HG03175 (cell line): ENCODE measurements around the gene RNF25.
A peak's percentile ranks its signal among the peaks of the same experiment; 100 is the strongest.
"Not testable (repeated sequence)": the region's sequence is repeated elsewhere in the genome, so short reads cannot be mapped to it uniquely, and the experiment has no call there.

Source experiments
- ATAC-seq: cut with Tn5 transposase; IDR thresholded peaks from one replicate; pipeline ENCODE4 v1.9.1; 2021; ENCODE audit warnings: mild to moderate bottlenecking, moderate library complexity; ENCODE audit not compliant: unreplicated experiment

RNF25 gene

DNA sequence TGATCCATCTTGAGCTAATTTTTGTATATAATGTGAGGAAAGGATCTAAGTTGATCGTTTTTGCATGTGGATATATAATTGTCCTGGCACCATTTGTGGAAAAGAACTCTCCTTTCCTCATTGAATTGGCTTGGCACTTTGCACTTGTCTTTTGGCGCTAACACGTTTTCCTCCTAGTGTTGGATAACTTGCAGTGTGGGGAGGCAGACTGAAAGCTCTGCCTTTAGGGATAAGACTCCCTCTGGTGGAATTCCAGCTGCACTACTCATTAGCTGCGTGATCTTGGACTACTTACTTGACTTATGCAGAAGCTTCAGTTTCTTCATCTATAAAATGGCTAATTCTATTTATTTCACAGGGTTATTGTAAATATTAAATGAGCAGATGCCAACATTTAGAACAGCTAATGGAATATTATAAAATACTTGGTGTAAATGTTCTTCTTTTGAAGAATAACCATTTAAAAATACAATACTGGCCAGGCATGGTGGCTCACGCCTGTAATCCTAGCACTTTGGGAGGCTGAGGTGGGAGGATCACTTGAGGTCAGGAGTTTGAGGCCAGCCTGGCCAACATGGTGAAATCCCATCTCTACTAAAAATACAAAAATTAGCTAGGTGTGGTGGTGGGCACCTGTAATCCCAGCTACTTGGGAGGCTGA is 15.7 kb upstream of the RNF25 start:
- ATAC-seq, result not testable (repeated sequence)

- ATAC-seq, result no peak
These were observed 8.3 kb upstream of the RNF25 start for GRCh38 chr2:218680061-218680460.

- no peak for ATAC-seq
These were observed 7.3 kb upstream of the RNF25 start for GRCh38 chr2:218679119-218679518.

DNA sequence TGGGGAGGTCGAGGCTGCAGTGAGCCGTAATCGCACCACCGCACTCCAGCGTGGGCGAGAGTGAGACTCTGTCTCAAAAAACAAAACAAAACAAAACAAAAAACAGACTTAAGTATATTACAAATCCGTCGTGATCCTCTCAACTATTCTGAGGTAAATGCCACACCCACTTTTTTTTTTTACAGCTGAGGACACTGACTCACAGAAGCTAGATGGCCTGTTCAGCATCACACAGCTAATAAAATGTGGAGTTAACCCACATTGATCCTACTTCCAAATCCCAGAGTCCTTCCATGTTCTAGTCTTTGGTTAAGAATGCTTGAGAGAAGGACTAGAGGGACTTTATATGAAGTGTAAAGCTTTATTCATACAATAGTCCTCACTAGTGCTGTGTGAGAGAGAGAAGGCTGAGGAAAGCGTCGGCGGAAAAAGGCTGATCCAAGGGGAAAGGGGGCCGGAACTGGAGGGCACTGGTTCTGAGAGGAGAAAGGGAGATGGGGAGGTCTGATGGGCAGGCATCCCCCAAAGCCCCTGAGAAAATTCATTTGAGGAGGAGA is 627 bp downstream of the RNF25 start:
- ATAC-seq, result no peak

- ATAC-seq, result no peak
These were observed 7.1 kb downstream of the RNF25 start for GRCh38 chr2:218664653-218665052.

DNA sequence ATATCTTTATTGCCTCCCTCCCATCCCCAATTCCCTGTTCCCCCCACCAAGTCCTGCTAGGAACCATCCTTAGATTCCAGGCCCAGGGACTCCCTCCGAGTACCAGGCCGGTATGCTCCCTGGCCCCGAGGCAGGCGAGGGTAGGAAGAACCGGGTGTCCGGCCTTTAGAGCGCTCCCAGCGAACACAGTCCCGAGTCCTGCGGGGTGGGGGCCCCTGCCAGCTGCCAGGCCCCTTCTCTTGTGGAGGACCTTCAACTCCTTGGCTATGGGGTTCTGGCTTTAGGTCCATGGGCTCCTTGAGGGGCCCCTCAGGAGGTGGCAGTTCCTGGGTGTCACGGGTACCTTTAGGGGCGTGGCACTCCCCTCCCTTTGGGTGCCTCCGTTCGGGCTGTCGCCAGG is 7.9 kb downstream of the RNF25 start:
- no peak for ATAC-seq

DNA sequence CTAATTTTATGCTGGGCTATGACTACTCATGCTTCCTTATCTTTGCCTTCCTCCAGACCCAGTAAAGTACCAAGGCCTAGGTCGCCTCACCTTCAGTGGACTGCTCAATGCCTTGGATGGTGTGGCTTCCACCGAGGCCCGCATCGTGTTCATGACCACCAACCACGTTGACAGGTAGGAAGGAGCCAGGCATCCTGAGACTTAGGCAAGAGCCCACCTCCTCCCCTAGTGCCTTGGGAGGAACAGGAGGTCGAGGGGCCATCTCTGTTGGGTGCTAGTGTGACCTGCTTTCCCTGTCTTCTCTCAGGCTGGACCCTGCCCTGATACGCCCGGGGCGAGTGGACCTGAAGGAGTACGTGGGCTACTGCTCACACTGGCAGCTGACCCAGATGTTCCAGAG is 9.0 kb downstream of the RNF25 start:
- no peak for ATAC-seq

DNA sequence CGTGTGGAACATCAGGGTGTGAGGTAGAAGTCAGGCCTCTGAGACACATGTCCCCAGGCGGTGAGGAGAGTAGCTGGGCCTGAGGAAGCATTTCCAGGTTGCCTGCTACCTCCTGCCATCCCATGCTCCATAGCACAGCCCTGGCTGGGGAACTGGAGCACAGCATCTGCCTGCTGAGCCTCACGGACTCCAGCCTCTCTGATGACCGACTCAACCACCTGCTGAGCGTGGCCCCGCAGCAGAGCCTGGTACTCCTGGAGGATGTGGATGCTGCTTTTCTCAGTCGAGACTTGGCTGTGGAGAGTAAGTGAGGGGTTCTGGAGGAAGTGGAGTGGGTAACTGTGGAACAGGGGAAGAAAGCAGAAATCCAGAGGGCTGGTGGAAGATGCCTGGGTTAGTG is 9.4 kb downstream of the RNF25 start:
- no peak for ATAC-seq

DNA sequence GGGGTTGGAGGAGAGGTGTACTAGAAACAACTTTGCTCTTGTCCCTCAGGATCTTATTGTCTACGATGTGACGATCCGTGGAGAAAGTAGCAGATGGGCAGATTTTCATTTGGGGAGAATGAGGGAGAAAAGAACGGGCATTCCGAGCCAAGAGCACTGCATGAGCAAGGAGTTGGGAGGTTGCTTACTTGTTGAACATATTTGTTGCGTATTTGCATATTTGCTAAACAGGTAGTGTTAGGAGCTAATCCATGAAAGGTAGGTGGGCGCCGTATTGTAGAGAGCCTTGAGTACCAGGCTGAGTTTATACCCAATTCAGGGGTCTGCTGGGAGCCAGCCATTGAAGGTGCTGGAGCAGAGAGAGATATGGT is 11.8 kb downstream of the RNF25 start:
- no peak for ATAC-seq

DNA sequence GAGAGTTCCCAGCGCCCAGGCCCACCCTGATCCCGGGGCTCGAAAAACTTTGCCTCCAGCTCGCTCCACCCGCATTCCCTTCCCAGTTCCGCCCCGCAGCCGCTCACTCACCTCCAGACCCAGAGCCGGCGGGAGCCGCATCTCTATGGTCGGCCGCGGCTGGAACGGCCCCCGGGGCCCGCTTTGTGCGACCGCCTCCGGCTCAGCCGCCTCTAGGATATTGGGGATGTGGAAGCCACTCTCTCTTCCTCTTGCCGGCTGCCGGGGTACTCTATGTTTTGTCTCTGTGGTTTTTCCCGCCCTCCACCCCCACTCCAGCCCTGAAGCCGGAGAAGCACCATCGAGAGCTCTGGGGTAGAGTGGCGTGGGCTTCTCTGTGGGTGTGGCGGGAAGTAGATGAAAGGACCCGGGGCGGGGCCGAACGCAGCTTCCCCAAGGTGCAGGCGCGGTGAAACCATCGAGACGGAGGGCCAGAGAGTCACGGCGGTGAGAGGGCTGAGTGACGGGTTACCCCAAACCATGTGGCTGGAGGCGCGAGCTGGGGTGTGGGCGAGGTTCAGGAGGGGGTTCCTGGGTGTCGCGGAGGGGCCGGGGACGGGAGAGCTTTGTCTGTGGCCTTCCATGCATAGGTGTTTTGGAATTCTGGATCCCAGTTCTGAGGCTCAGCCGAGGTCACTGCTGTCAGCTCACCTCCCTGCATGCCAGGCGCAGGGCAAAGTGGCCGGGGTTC is 12.4 kb downstream of the RNF25 start, which contains the start of the genes BCS1L and ZNF142:
BCS1L (plus strand) TSS at position 426 of the 730 bp plus-strand sequence. CDS start 1,305 bp downstream, outside the sequence.
ZNF142 (minus strand) TSS at position 366 of the 730 bp plus-strand sequence. CDS start 3,194 bp downstream, outside the sequence.
- peak; percentile 96 for ATAC-seq

- ATAC-seq, result peak; percentile 45
These were observed 13.0 kb downstream of the RNF25 start for GRCh38 chr2:218658671-218659257.

GRCh38 chr2:218655751-218656150 is 16.1 kb downstream of the RNF25 start:
- ATAC-seq, result no peak

DNA sequence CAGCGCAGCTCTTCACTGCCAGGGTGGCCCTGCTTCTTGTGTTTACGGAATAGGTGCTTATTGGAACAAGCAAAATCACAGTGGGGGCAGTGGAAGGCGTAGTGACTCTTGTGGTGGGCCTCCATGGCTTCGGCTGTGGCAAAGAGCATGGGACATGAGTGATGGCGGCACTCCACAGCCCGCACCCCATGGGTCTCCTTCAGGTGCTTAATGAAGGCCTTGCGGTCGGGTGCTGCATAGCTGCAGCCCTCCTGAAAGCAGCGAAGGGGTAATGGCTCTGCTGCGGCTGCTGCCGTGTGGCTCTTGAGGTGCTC is 23.1 kb downstream of the RNF25 start:
- no peak for ATAC-seq

GRCh38 chr2:218648088-218648786 is 23.6 kb downstream of the RNF25 start:
- ATAC-seq, result no peak

DNA sequence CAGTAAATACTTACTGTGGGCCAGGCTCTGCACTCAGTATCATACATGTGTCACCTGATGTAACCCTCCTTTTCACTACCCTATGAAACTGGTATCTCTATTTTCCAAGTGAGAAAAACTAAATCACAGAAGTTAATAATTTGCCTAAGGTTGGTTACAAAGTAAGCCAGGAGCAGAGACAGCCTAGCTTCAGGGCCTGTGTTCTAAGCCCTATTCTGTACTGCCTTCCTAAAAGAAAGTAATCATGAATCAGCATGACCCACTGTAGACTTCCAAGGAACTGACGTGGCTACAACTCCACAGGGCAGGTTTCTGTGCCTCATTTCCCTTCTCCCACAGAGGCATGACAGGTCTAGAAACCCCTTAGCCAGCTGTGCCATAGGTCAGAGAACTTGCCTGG is 26.7 kb downstream of the RNF25 start:
- ATAC-seq, result no peak

GRCh38 chr2:218644721-218645120 is 27.1 kb downstream of the RNF25 start:
- no peak for ATAC-seq

GRCh38 chr2:218643751-218644310 is 28.0 kb downstream of the RNF25 start:
- ATAC-seq, result no peak

DNA sequence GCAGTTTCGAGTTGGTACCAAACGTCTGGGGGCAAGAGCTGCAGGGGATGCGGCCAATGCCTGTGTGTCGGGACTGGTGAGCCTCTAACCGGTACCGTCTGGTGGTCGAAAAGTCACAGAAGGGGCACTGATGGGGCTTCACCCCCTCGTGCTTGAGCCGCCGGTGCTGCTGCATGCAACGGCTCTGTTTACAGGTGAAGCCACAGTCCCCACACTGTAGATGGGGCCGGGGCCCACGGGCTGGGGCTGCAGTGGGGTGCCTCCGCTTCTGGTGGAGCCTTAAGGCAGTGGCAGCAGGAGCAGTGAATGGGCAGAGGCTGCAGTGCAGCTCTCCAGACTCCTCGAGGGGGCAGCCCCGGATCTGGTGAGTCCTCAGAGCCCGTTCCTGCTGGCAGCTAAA is 29.0 kb downstream of the RNF25 start:
- no peak for ATAC-seq

GRCh38 chr2:218642121-218642656 is 29.6 kb downstream of the RNF25 start:
- no peak for ATAC-seq

- ATAC-seq, result no peak
These were observed 33.4 kb downstream of the RNF25 start for GRCh38 chr2:218638372-218638771.

DNA sequence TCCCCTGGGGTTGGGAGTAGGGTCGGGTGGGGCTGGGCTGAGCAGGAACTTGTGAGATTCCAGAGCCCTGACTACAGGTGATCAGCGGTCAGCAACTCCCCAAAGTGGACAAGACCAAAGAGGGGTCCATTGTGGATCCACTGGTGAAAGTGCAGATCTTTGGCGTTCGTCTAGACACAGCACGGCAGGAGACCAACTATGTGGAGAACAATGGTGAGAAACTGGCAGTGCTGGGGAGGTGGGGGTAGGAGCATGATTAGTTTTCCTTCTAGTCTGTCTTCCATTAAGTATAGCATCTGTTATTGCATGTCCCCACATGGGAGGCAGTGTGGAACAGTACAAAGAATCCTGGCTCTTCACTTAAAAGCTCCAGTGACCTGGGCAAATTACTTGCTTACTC is 36.1 kb downstream of the RNF25 start:
- no peak for ATAC-seq
